Tibial nerve (tissue), 4 donors: ENCODE data around the gene RCVRN.

Experiments
- CTCF ChIP-seq, 5 experiments: fragments of 200-600 bp in 3 of 5; fragments of 450-650 bp in 2 of 5; sonication (generic) in 3 of 5; IDR thresholded peaks; one replicate each; pipeline ENCODE4 v1.5.1; 2016 to 2019; ENCODE audit warnings: antibody characterized with exemption in 5 of 5, mild to moderate bottlenecking in 3 of 5, moderate library complexity in 2 of 5
- EP300 ChIP-seq, 2 donors: sonication (generic); formaldehyde crosslinking; IDR thresholded peaks; one replicate each; pipeline ENCODE4 v1.6.1; 2017; ENCODE audit warnings: antibody characterized with exemption in 2 of 2, mild to moderate bottlenecking in 1 of 2
- POLR2A ChIP-seq, 2 donors: fragments of 450-650 bp; IDR thresholded peaks; one replicate each; pipeline ENCODE4 v1.6.1; 2017; ENCODE audit warnings: antibody characterized with exemption in 2 of 2, mild to moderate bottlenecking in 2 of 2, moderate library complexity in 2 of 2

GRCh38 chr17:9890124-9890523 lies 14.9 kb downstream of the RCVRN start:
- no peak for TF ChIP-seq POLR2A (IDR thresholded peaks at IDR 0.05)
- no peak for TF ChIP-seq CTCF (IDR thresholded peaks at IDR 0.05)
- no peak for TF ChIP-seq EP300 (IDR thresholded peaks at IDR 0.05)
